ENCODE data around the gene SGSM2. TPM values are rescaled to one million over a fixed set of nuclear protein-coding genes. Genes with fewer than 3 reads are reported as not detected.

The SGSM2 gene
- polyA plus RNA-seq, 1 donor = 50.0 TPM

DNA sequence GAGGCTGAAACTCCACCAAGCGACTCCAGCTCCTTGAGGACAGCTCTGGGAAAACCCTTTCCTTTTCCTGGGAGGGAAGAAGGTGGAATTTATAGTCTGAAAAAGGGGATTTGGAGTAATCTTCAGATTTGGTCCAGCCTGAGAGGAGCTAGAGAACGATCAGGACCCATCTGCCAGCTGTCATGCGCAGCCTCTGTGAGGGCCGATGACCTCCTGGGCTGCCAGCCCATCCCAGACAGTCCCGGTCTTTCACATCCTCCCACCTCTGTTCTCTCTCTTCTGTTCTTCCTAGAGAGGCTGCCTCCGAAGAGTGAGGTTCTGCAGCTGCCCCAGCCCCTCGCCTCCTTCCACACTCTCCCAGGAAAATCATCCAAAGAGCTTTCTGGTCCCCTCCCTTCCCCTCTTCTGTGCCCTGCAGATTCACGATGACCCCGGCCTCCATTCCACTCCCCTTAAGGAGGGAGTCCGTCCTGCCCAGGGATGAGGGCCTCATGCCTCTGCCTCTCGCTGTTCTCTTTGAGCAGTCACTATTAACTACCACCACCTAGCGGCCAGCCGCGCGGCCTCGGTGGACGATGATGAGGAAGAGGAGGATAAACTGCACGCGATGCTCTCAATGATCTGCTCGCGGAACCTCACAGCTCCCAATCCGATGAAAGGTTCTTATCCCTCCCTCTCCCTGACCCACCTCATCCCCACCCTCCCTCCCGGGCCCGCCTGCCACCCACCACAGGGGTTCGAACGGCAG is 29.6 kb downstream of the SGSM2 start:
- H3K27me3 ChIP-seq (ENCODE audit: control insufficient read depth, insufficient read depth, low read length) = no peaks in the 10 kb centered on the region
- H3K4me3 ChIP-seq (ENCODE audit: low read length) = no peak overlapping the region
- H3K27ac ChIP-seq (ENCODE audit: low read length) = no peak overlapping the region
- no peak for DNase-seq
- 100% methylated on average over 1 of the region's 26 CpGs for WGBS (ENCODE audit: insufficient coverage, low lambda C conversion rate)
- peaks cover 42% of the 10 kb centered on the region for H3K36me3 ChIP-seq (ENCODE audit: control insufficient read depth, insufficient read depth, low read length)
- H3K9me3 ChIP-seq (ENCODE audit: control insufficient read depth, low read depth, low read length) = no peaks in the 10 kb centered on the region
- H3K4me1 ChIP-seq (ENCODE audit: control insufficient read depth, insufficient read depth, low read length) = no peaks in the 10 kb centered on the region

DNA sequence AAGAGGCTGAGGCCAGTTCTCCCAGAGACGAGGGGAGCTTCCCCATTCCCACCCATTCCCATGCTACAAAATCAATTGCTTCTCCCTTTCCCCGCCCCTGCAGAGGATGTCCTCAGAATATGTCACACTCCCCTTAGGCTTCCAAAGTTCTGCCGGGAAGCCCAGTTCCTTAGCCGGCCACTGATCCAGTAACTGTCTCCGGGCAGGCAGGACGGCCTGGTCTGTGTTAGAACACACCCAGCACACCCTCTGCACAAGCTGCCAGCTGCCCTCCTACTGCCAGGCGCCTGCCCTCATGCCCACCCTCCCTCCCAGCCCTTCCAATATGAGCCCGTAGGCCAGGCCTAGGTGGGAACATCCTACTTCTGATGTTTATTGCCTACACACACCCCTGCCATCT is 31.1 kb downstream of the SGSM2 start:
- H3K27ac ChIP-seq (ENCODE audit: low read length) = no peak overlapping the region

DNA sequence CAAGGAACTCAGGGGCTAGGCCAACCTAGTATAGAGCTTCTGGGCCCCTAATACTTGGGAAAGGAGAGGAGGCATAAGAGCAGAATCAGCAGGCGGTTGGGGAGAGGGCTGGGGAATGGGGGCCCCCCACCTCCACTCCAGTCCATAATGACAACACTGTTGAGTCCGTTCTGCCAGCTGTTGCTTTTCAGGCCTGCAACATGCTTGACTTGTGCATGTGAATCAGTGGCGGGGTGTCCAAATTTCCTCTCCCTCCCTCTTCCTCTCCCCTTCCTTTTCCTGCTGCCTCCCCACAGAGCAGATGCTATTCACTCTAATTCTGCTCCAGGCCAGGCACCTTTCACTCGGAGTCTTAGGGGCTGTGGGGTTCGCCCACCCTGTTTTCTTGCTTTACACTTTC is 31.7 kb downstream of the SGSM2 start:
- H3K27me3 ChIP-seq (ENCODE audit: control insufficient read depth, insufficient read depth, low read length) = no peaks in the 10 kb centered on the region
- peaks cover 46% of the 10 kb centered on the region for H3K36me3 ChIP-seq (ENCODE audit: control insufficient read depth, insufficient read depth, low read length)
- no peaks in the 10 kb centered on the region for H3K4me1 ChIP-seq (ENCODE audit: control insufficient read depth, insufficient read depth, low read length)
- no CpG with 5 or more reads among the region's 5 CpGs for WGBS (ENCODE audit: insufficient coverage, low lambda C conversion rate)
- DNase-seq = no peak
- H3K4me3 ChIP-seq (ENCODE audit: low read length) = no peak overlapping the region
- no peaks in the 10 kb centered on the region for H3K9me3 ChIP-seq (ENCODE audit: control insufficient read depth, low read depth, low read length)
- H3K27ac ChIP-seq (ENCODE audit: low read length) = no peak overlapping the region

More for the DNA sequence above, 31.1 kb downstream of the SGSM2 start:
- Histone ChIP-seq H3K9me3 (ENCODE audit: control insufficient read depth, low read depth, low read length) (no peaks in the 10 kb centered on the region), H3K4me3 (ENCODE audit: low read length) (no peak overlapping the region), H3K36me3 (ENCODE audit: control insufficient read depth, insufficient read depth, low read length) (peaks cover 45% of the 10 kb centered on the region), H3K27me3 (ENCODE audit: control insufficient read depth, insufficient read depth, low read length) (no peaks in the 10 kb centered on the region), H3K4me1 (ENCODE audit: control insufficient read depth, insufficient read depth, low read length) (no peaks in the 10 kb centered on the region)
- no peak for DNase-seq
- WGBS (ENCODE audit: insufficient coverage, low lambda C conversion rate) = no CpG with 5 or more reads among the region's 8 CpGs

DNA sequence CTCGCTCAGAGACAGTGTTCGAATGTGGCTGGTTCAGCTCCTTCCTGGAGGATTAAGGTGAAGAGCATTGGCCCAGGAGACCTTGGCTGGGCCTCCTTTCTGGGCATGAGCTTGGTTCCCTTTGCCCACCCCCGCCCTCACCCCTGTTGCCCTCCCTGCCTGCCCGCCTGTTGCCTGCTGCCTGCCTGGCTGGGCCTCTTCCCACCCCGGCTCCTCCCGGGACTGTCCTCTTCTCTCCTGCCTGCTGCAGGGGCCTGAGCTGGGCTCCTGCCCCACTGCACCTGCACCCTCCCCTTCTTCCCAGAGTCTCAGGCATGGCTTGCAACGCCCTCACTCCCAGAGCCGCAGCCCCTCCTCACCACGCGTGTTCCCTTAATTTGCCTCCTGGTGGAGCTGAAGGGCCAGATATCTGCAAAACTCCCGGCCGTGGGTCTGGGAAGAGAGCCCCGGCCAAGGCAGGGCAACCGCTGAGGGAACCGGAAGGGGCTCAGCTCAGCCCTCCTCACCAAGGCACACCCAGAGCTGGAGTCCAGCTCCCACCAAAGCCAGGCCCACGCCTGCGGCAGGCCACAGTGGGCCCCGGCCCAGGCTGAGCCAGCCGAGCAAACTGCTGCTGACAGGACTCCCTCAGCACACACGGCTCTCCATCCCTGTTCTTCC is 32.4 kb downstream of the SGSM2 start:
- no peak overlapping the region for H3K4me3 ChIP-seq (ENCODE audit: low read length)
- H3K4me1 ChIP-seq (ENCODE audit: control insufficient read depth, insufficient read depth, low read length) = no peaks in the 10 kb centered on the region
- H3K27me3 ChIP-seq (ENCODE audit: control insufficient read depth, insufficient read depth, low read length) = no peaks in the 10 kb centered on the region
- no peak overlapping the region for H3K27ac ChIP-seq (ENCODE audit: low read length)
- no peaks in the 10 kb centered on the region for H3K9me3 ChIP-seq (ENCODE audit: control insufficient read depth, low read depth, low read length)
- DNase-seq = no peak
- H3K36me3 ChIP-seq (ENCODE audit: control insufficient read depth, insufficient read depth, low read length) = peaks cover 43% of the 10 kb centered on the region
- no CpG with 5 or more reads among the region's 20 CpGs for WGBS (ENCODE audit: insufficient coverage, low lambda C conversion rate)

DNA sequence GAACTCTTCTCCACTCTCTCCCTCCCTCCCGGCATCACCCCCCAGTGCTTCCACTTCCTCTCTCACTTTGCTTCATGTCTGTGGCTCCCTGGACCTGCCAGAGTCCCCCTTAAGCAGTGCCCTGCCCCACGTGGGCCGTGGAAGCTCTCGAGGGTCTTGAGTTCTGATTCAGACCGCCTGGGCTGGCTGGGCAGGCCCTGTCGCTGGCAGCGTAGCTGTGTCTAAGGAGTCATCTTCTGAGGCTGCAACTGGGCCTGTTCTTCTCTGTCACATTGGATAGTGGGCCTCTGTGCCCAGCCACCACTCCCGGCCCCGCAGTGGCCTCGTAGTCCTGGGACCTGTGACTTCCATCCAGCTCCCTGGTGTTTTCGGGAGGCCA is 32.9 kb downstream of the SGSM2 start:
- H3K36me3 ChIP-seq (ENCODE audit: control insufficient read depth, insufficient read depth, low read length) = peaks cover 43% of the 10 kb centered on the region
- no CpG with 5 or more reads among the region's 11 CpGs for WGBS (ENCODE audit: insufficient coverage, low lambda C conversion rate)
- H3K27ac ChIP-seq (ENCODE audit: low read length) = no peak overlapping the region
- H3K4me1 ChIP-seq (ENCODE audit: control insufficient read depth, insufficient read depth, low read length) = no peaks in the 10 kb centered on the region
- no peak overlapping the region for H3K4me3 ChIP-seq (ENCODE audit: low read length)
- no peaks in the 10 kb centered on the region for H3K9me3 ChIP-seq (ENCODE audit: control insufficient read depth, low read depth, low read length)
- no peak for DNase-seq
- no peaks in the 10 kb centered on the region for H3K27me3 ChIP-seq (ENCODE audit: control insufficient read depth, insufficient read depth, low read length)

DNA sequence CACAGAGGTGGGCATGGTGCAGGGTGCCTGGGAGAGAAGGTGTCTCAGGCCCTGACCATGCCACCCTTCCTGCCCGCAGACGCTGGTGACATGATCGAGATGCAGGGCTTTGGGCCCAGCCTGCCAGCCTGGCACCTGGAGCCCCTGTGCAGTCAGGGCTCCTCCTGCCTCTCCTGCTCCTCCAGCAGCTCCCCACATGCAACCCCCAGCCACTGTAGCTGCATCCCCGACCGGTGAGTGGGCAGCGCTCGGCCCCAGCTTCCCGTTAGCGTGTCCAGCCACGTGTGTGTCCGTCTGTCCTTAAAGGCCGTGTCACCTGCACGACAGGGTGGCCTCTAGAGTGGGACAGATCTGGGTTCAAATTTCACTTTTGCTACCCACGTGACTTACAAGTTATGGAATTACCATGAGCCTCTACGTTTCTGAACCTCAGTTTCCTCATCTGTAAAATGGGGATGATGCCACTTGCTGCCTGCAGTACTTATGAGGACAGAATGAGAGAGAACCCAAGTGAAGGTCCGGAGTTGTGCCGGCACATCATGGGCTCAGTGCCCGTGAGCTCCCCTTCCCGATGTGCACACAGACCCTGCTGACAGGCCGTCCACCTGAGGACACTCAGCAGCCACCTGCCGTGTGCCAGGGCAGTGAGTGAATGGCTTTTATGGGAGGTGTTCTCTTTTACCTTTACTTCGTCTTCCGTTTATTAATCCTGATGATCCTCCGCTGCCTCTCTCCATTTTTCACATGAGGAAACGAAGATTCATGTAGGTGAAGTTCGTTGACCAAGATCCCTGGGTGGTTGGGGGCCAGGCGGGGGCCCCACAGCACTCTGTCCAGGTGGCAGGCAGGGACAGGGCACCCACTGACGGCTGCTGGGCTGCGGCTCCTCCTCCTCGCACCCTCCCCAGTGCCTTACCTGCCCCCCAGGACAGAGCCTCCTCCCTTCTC is 34.2 kb downstream of the SGSM2 start:
- H3K4me1 ChIP-seq (ENCODE audit: control insufficient read depth, insufficient read depth, low read length) = no peaks in the 10 kb centered on the region
- no peaks in the 10 kb centered on the region for H3K27me3 ChIP-seq (ENCODE audit: control insufficient read depth, insufficient read depth, low read length)
- no peak overlapping the region for H3K4me3 ChIP-seq (ENCODE audit: low read length)
- peaks cover 52% of the 10 kb centered on the region for H3K36me3 ChIP-seq (ENCODE audit: control insufficient read depth, insufficient read depth, low read length)
- DNase-seq = no peak
- WGBS (ENCODE audit: insufficient coverage, low lambda C conversion rate) = no CpG with 5 or more reads among the region's 30 CpGs
- no peak overlapping the region for H3K27ac ChIP-seq (ENCODE audit: low read length)
- no peaks in the 10 kb centered on the region for H3K9me3 ChIP-seq (ENCODE audit: control insufficient read depth, low read depth, low read length)

DNA sequence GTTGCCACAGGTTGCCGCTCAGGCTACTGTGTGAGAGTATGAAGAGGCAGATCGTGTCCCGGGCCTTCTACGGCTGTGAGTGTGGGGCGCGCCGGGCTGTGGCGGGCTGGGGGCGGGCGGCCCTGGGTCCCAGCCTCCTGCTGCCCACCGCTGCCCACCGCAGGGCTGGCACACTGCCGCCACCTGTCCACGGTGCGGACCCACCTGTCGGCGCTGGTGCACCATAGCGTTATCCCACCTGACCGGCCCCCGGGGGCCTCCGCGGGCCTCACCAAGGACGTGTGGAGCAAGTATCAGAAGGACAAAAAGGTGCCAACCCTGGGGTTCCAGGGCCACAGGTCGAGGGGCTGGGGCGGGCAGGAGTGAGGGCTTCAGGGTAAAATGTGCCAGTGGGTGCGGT is 34.9 kb downstream of the SGSM2 start:
- no peaks in the 10 kb centered on the region for H3K4me1 ChIP-seq (ENCODE audit: control insufficient read depth, insufficient read depth, low read length)
- DNase-seq = no peak
- no peaks in the 10 kb centered on the region for H3K27me3 ChIP-seq (ENCODE audit: control insufficient read depth, insufficient read depth, low read length)
- H3K4me3 ChIP-seq (ENCODE audit: low read length) = no peak overlapping the region
- no CpG with 5 or more reads among the region's 26 CpGs for WGBS (ENCODE audit: insufficient coverage, low lambda C conversion rate)
- H3K27ac ChIP-seq (ENCODE audit: low read length) = no peak overlapping the region
- no peaks in the 10 kb centered on the region for H3K9me3 ChIP-seq (ENCODE audit: control insufficient read depth, low read depth, low read length)
- H3K36me3 ChIP-seq (ENCODE audit: control insufficient read depth, insufficient read depth, low read length) = peaks cover 57% of the 10 kb centered on the region

DNA sequence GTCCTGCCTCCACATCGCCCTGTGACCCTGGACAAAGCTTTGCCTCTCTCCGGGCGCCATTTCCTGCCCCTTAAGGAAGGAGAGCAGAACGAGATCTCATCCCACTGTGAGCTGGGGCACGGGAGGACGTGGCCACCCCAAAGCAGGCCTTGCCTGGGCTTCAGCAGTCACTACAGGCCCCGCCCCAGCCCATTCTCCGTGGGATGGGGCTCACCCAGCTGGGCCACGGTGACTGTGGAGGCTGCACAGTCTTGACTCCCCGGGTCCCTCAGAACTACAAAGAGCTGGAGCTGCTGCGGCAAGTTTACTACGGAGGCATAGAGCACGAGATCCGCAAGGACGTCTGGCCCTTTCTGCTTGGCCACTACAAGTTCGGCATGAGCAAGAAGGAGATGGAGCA is 35.4 kb downstream of the SGSM2 start:
- Histone ChIP-seq H3K36me3 (ENCODE audit: control insufficient read depth, insufficient read depth, low read length) (peaks cover 57% of the 10 kb centered on the region), H3K27ac (ENCODE audit: low read length) (no peak overlapping the region), H3K4me3 (ENCODE audit: low read length) (no peak overlapping the region), H3K27me3 (ENCODE audit: control insufficient read depth, insufficient read depth, low read length) (no peaks in the 10 kb centered on the region), H3K9me3 (ENCODE audit: control insufficient read depth, low read depth, low read length) (no peaks in the 10 kb centered on the region), H3K4me1 (ENCODE audit: control insufficient read depth, insufficient read depth, low read length) (no peaks in the 10 kb centered on the region)
- no CpG with 5 or more reads among the region's 16 CpGs for WGBS (ENCODE audit: insufficient coverage, low lambda C conversion rate)
- DNase-seq = no peak

DNA sequence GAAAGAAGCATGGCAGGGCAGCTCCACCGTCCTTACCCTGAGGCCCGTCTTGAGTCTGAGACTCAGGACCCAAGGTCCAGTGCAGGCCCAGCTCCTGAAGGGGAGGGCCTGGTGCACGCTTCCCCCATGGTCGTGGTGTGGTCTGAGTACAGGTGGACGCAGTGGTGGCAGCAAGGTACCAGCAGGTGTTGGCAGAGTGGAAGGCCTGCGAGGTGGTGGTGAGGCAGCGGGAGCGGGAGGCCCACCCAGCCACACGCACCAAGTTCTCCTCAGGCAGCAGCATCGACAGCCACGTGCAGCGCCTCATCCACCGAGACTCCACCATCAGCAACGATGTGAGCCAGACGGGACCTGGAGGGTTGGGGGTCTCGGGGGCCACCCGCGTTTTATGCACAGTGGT is 35.9 kb downstream of the SGSM2 start:
- Histone ChIP-seq H3K4me1 (ENCODE audit: control insufficient read depth, insufficient read depth, low read length) (no peaks in the 10 kb centered on the region), H3K27ac (ENCODE audit: low read length) (no peak overlapping the region), H3K4me3 (ENCODE audit: low read length) (no peak overlapping the region), H3K36me3 (ENCODE audit: control insufficient read depth, insufficient read depth, low read length) (peaks cover 59% of the 10 kb centered on the region), H3K9me3 (ENCODE audit: control insufficient read depth, low read depth, low read length) (no peaks in the 10 kb centered on the region), H3K27me3 (ENCODE audit: control insufficient read depth, insufficient read depth, low read length) (no peaks in the 10 kb centered on the region)
- no CpG with 5 or more reads among the region's 18 CpGs for WGBS (ENCODE audit: insufficient coverage, low lambda C conversion rate)
- no peak for DNase-seq

DNA sequence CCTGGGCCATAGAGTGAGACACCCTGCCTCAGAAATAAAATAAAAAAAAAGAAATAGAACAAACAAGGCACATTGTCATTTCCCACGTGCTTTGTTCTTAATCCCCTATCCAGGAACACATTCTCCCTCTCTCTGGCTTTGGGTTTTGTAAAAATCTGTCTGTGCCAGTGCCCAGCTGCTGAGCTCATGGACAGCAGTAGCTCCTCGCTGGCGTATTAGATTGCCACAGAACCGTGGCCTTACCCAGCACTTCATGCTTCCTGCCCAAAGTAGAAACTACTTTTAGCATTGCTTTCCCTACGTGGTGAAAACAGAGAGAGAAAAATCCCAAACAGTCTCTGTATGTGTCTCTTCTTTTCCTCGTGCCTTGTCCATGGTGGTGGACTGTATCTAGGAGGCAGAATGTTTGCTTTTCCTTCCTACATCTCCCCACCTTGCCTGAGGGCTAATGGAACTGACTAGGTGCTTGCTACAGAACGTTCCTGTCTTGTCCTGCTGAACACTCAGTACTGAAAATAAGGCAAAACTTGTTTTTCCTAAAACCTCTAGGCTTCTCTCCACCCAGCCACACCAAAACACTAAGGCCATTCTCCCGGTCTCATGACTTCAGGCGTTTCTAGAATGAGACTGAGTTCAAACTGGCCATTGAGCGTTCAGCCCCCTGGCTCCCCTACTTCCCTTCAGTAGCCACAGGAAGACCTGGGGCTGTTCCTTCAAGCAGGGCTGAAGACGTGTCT is 37.4 kb downstream of the SGSM2 start:
- WGBS (ENCODE audit: insufficient coverage, low lambda C conversion rate) = 60% methylated on average over 1 of the region's 11 CpGs
- Histone ChIP-seq H3K36me3 (ENCODE audit: control insufficient read depth, insufficient read depth, low read length) (peaks cover 72% of the 10 kb centered on the region), H3K4me3 (ENCODE audit: low read length) (no peak overlapping the region), H3K27me3 (ENCODE audit: control insufficient read depth, insufficient read depth, low read length) (no peaks in the 10 kb centered on the region), H3K9me3 (ENCODE audit: control insufficient read depth, low read depth, low read length) (no peaks in the 10 kb centered on the region), H3K4me1 (ENCODE audit: control insufficient read depth, insufficient read depth, low read length) (no peaks in the 10 kb centered on the region), H3K27ac (ENCODE audit: low read length) (no peak overlapping the region)
- DNase-seq = no peak

All from large intestine (tissue), 3 donors.